ENCODE results near the gene DHRS11. TPM values are rescaled to one million over a fixed set of nuclear protein-coding genes. Genes with fewer than 3 reads are reported as not detected.

DHRS11 gene
- total RNA-seq, 4 donors from 2014 or later: 1.8 to 22.8 (median 6.2) TPM

- DNase-seq: no peak
- Histone ChIP-seq H3K27me3 (no peaks in the 10 kb centered on the region), H3K4me1 (no peaks in the 10 kb centered on the region), H3K36me3 (no peaks in the 10 kb centered on the region), H3K4me3 (no peak overlapping the region), H3K27ac (no peak overlapping the region), H3K9me3 (no peaks in the 10 kb centered on the region)
- TF ChIP-seq POLR2A (IDR thresholded peaks at IDR 0.05) (no peak), CTCF (IDR thresholded peaks at IDR 0.05) (no peak)
- intact Hi-C loops (cut with DNase I; ENCODE audit: low total_unique reads): no loop called here
Observed at GRCh38 chr17:36613155-36613554, 21.5 kb downstream of the DHRS11 start.

GRCh38 chr17:36614081-36614480 lies 22.4 kb downstream of the DHRS11 start:
- Histone ChIP-seq H3K4me1 (no peaks in the 10 kb centered on the region), H3K4me3 (no peak overlapping the region), H3K27ac (no peak overlapping the region), H3K36me3 (no peaks in the 10 kb centered on the region), H3K27me3 (no peaks in the 10 kb centered on the region), H3K9me3 (no peaks in the 10 kb centered on the region)
- intact Hi-C loops (cut with DNase I; ENCODE audit: low total_unique reads): no loop called here
- no peak for TF ChIP-seq POLR2A (IDR thresholded peaks at IDR 0.05)
- TF ChIP-seq CTCF (IDR thresholded peaks at IDR 0.05): no peak
- DNase-seq: no peak

GRCh38 chr17:36614933-36615332 lies 23.3 kb downstream of the DHRS11 start:
- no peaks in the 10 kb centered on the region for H3K36me3 ChIP-seq
- no peaks in the 10 kb centered on the region for H3K27me3 ChIP-seq
- H3K9me3 ChIP-seq: no peaks in the 10 kb centered on the region
- intact Hi-C loops (cut with DNase I; ENCODE audit: low total_unique reads): no loop called here
- H3K4me1 ChIP-seq: no peaks in the 10 kb centered on the region
- no peak overlapping the region for H3K27ac ChIP-seq
- no peak overlapping the region for H3K4me3 ChIP-seq
- no peak for DNase-seq
- TF ChIP-seq POLR2A (IDR thresholded peaks at IDR 0.05): no peak
- TF ChIP-seq CTCF (IDR thresholded peaks at IDR 0.05): no peak

GRCh38 chr17:36616061-36617029 lies 24.7 kb downstream of the DHRS11 start:
- no peaks in the 10 kb centered on the region for H3K27me3 ChIP-seq
- TF ChIP-seq POLR2A (IDR thresholded peaks at IDR 0.05) (no peak), CTCF (IDR thresholded peaks at IDR 0.05) (no peak)
- H3K9me3 ChIP-seq: no peaks in the 10 kb centered on the region
- DNase-seq: no peak
- H3K36me3 ChIP-seq: no peaks in the 10 kb centered on the region
- H3K4me1 ChIP-seq: no peaks in the 10 kb centered on the region
- no peak overlapping the region for H3K27ac ChIP-seq
- no peak overlapping the region for H3K4me3 ChIP-seq
- intact Hi-C loops (cut with DNase I; ENCODE audit: low total_unique reads): no loop called here

GRCh38 chr17:36617773-36618172 lies 26.1 kb downstream of the DHRS11 start:
- intact Hi-C loops (cut with DNase I; ENCODE audit: low total_unique reads): no loop called here
- H3K27me3 ChIP-seq: no peaks in the 10 kb centered on the region
- no peaks in the 10 kb centered on the region for H3K36me3 ChIP-seq
- no peaks in the 10 kb centered on the region for H3K4me1 ChIP-seq
- TF ChIP-seq CTCF (IDR thresholded peaks at IDR 0.05) (no peak), POLR2A (IDR thresholded peaks at IDR 0.05) (no peak)
- no peak overlapping the region for H3K4me3 ChIP-seq
- no peak overlapping the region for H3K27ac ChIP-seq
- no peaks in the 10 kb centered on the region for H3K9me3 ChIP-seq
- DNase-seq: no peak
